Gastroesophageal sphincter (tissue), 3 donors: Measurements from ENCODE around the gene FAM131C.
"Not testable (repeated sequence)": the region's sequence is repeated elsewhere in the genome, so short reads cannot be mapped to it uniquely, and the experiment has no call there.

Experiments
- CTCF ChIP-seq, 4 experiments: fragments of 200-600 bp in 2 of 4; fragments of 450-650 bp in 2 of 4; sonication (generic) in 1 of 4; IDR thresholded peaks; one replicate each; pipeline ENCODE4 v1.5.1; 2017 to 2019; ENCODE audit warnings: antibody characterized with exemption in 4 of 4, mild to moderate bottlenecking in 2 of 4, moderate library complexity in 2 of 4
- EP300 ChIP-seq: sonication (generic); formaldehyde crosslinking; IDR thresholded peaks from one replicate; pipeline ENCODE4 v1.6.1; 2017; ENCODE audit warnings: antibody characterized with exemption, mild to moderate bottlenecking
- POLR2A ChIP-seq, 2 donors: fragments of 450-650 bp; IDR thresholded peaks; one replicate each; pipeline ENCODE4 v1.6.1; 2017; ENCODE audit warnings: antibody characterized with exemption in 2 of 2, mild to moderate bottlenecking in 2 of 2, moderate library complexity in 1 of 2
- POLR2AphosphoS5 ChIP-seq: sonication (generic); formaldehyde crosslinking; IDR thresholded peaks from one replicate; pipeline ENCODE4 v1.6.1; 2017; ENCODE audit warnings: antibody characterized with exemption

- TF ChIP-seq EP300; CTCF (IDR thresholded peaks at IDR 0.05); POLR2A (IDR thresholded peaks at IDR 0.05); POLR2AphosphoS5: not testable (repeated sequence)
Measured at GRCh38 chr1:16062687-16063075, 10.8 kb downstream of the FAM131C start.
